NK-92 treated with Interleukin-12 subunit alpha and Interleukin-12 subunit beta, amount 100 ng/mL, for 24 hours (cell line): ENCODE data around the gene PRIM1.
"Not testable (repeated sequence)": the region's sequence is repeated elsewhere in the genome, so short reads cannot be mapped to it uniquely, and the experiment has no call there.

ENCODE experiments used
- DNase-seq: peaks from one replicate; lab custom pipeline; 2025; lab: John Stamatoyannopoulos, UW

PRIM1 gene

DNA sequence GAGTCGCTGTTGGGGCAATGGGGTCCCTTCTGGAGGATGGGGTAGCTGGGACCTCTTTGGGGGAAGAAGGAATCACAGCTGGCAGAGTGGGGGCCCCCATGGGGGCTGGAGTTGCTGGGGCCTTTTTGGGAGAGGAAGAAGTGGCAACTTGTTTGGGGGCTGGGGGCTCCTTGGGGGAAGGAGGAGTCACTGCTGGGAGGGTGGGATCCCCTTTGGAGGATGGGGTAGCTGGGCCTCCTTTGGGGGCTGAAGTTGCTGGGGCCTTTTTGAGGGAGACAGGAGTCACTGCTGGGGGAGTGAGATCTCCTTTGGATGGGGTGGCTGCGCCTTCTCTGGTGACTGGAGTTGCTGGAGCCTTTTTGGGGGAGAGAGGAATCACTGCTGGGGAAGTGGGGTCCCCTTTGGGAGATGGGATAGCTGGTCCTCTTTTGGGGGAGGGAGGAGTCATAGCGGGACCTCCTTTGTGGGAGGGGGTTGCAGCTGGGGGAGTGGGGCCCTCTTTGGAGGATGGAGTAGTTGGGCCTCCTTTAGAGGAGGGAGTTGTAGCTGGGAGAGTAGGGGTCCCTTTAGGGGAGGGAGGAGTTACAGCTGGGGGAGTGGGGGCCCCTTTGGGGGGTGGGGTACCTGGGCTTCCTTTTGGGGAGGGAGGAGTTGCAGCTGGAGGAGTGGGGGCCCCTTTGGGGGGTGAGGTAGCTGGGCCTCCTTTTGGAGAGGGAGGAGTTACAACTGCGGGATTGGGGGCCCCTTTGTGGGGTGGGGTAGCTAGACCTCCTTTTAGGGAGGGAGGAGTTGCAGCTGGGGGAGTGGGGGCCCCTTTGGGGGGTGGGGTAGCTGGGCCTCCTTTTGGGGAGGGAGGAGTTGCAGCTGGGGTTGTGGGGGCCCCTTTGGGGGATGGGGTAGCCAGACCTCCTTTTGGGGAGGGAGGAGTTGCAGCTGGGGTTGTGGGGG lies 34.9 kb downstream of the PRIM1 start:
- DNase-seq = no peak

DNA sequence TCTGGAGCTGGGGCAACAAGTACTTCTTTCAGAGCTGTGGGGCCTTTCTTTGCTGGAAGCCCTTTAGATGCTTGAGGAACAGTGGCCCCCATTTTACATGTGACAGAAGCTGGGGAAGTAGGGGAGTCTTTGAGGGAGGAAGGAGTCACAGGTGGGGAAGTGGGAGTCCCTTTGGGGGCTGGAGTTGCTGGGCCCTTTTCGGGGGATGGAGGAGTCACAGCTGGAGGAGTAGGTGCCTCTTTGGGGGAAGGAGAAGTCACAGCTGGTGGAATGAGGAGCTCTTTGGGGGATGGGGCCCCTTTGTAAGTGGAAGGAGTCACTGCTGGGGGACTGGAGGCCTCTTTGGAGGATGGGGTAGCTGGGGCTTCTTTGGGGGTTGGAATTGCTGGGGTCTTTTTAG lies 35.7 kb downstream of the PRIM1 start:
- DNase-seq = no peak

DNA sequence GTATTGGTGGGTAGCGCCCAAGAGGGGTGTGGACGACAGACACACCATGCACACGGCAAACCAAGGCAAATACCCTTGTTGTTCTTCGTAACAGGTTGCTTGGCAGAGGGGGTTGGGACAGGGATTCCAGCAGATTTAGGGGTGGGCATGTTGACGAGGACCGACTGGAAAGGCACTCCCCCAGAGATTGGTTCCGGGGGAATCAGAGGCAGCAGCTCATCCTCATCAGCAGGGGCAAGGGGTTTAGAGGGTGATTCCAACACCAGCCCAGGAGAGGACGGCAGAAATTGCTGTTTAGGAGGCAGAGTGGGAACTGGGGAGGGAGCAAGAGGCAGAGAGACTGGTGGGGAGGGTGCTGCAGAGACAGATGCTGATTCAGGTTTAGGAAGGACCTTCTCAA lies 36.3 kb downstream of the PRIM1 start:
- DNase-seq = no peak

DNA sequence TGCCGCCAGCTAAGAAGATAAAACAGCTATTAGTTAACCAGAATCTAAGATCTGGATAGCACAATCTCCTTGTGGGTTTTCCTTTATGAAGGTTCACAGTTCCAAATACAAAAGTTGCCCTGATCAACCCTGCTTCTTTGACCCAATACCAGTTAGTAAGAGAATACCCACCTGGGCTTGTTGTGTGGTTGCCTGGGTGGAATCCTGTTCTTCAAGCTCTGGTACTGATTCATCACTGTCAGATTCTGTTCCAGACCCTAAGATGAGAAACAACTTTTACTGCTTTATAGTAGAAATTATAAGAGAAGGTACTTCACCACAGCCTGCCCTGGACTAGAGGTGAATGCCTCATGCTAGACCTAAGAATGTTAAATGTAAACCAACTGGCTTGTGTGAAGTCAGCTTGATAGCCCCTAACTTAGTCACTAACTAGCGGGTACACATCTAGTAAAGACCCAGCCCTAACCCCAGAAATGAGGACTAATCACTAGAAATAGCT lies 37.6 kb downstream of the PRIM1 start:
- no peak for DNase-seq

DNA sequence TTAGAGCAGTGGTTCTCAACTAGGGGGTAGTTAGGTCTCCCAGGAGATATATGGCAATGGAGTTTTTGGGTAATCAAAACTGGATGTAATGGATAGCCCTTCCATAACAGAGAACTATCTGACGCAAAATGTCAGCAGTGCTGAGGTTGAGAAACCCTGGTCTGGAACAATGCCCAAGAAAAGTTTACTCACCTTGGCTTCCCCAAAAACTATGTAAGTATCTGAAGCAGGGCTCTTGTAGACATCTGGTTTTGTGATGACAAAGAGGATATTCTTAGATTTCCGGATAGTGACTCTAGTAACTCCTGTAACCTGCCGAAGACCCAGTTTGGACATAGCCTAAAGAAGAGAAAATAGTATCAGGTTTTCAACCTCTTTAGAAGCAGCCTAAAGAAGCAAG lies 38.8 kb downstream of the PRIM1 start:
- DNase-seq = no peak

DNA sequence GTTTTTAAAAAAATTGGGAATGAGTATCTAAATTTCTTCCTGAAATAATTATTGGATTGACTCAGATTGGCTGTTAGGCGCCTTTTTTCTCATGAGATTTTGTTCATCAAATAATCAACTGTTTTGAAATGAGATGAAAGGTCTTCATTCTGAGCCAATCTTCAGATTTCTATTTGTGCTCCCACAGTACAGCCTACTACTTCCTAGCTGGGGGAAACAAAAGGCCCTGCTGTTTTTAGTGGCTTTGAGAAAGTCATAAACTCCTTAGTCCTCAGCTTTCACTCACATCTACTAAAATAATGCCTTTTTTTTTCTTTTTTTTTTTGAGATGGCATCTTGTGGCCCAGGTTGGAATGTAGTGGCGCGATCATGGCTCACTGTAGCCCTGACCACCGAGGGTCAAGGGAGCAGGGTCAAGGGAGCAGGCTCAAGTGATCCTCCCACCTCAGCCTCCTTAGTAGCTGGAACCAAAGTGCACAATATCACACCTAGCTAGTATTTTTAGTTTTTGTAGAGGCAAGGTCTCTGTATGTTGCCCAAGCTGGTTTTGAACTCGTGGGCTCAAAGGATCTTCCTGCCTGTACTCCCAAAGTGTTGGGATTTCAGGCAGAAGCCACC lies 42.3 kb downstream of the PRIM1 start:
- DNase-seq = no peak

DNA sequence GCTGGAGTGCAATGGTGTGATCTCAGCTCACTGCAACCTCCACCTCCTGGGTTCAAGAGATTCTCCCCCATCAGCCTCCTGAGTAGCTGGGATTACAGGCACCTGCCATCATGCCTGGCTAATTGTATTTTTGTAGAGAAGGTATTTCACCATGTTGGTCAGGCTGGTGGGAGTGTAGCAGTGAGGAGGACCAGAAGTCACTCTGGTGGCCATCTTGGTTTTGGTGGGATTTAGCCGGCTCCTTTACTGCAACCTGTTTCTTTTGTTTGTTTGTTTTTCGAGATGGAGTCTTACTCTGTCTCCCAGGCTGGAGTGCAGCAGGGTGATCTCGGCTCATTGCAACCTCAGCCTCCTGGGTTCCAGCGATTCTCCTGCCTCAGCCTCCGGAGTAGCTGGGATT lies 47.6 kb downstream of the PRIM1 start:
- not testable (repeated sequence) for DNase-seq

DNA sequence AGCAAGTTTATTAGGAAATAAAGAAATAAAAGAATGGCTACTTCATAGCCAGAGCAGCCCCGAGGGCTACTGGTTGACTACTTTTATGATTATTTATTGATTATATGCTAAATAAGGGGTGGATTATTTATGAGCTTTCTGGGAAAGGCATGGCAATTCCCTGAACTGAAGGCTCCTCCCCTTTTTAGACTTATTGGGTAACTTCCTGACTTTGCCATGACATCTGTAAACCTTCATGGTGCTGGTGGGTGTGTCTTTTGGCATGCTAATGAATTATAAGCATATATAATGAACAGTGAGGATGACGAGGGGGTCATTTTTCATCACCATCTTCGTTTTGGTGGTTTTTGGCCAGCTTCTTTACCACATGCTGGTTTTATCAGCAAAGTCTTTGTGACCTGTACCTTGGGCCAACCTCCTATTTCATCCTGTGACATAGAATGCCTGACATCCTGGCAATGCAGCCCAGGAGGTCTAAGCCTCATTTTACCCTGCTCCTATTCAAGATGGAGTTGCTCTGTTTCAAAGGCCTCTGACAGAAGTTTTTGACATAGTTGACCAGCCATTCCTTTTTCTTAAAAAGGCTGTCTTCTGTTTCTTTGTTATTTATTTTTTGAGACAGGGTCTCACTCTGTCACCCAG lies 53.0 kb downstream of the PRIM1 start:
- no peak for DNase-seq

DNA sequence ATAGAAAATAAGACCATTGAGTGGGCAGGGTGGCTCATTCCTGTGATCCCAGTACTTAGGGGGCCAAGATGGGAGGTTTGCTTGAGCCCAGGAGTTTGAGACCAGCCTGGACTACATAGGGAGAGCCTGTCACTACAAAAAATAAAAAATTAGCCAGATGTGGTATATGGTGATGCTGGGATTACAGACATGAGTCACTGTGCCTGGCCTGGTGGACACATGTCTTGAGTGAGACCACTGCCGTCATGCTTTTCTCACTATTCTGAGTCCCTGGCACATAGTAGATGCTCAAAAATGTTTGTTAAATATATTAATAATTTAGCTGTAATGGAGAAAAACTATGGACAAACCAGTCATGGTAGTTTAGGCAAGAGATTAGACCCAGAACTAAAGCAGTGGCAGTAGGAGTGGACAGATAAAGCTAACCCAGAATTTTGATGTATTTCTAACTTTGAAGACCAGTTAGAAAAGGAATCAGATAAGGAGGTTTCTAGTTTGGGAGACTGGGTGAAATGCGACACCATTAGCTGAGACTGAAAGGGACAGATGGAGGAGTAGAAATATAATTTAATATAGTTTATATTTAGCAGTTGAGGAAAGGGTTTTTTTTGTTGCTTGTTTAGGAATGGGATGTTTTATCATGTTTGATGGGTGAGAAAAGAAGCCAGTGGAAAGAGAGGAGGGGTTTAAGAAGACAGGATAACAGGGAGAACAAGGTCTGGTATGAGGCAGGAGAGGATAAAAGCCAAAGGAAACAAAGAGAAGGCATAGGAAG lies 56.6 kb downstream of the PRIM1 start:
- DNase-seq = no peak

DNA sequence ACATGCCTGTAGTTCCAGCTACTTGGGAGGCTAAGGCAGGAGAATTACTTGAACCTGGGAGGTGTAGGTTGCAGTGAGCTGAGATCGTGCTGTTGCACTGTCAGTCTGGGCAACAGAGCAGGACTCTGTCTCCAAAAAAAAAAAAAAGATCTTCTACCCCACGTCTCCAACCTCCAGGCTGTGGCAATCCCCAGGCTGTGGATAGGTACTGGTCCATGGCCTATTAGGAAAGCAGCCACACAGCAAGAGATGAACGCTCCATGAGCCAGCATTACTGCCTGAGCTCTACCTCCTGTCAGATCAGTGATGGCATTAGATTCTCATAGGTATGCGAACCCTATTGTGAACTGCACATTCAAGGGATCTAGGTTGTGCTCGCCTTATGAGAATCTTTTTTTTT lies 58.0 kb downstream of the PRIM1 start:
- no peak for DNase-seq

DNA sequence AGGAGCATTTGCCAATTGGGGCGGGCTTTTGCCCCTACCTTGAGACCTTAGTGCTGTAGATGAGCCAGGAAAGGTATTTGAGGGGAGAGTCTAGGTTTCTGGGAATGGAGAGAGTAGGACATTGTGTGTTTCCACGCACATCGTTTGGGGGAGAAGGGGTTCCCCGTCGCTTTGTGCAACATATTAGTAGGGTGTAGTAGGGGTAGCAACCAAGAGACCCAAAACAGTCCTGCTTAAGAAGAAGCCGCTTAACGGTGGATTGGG lies 63.3 kb downstream of the PRIM1 start:
- no peak for DNase-seq

DNA sequence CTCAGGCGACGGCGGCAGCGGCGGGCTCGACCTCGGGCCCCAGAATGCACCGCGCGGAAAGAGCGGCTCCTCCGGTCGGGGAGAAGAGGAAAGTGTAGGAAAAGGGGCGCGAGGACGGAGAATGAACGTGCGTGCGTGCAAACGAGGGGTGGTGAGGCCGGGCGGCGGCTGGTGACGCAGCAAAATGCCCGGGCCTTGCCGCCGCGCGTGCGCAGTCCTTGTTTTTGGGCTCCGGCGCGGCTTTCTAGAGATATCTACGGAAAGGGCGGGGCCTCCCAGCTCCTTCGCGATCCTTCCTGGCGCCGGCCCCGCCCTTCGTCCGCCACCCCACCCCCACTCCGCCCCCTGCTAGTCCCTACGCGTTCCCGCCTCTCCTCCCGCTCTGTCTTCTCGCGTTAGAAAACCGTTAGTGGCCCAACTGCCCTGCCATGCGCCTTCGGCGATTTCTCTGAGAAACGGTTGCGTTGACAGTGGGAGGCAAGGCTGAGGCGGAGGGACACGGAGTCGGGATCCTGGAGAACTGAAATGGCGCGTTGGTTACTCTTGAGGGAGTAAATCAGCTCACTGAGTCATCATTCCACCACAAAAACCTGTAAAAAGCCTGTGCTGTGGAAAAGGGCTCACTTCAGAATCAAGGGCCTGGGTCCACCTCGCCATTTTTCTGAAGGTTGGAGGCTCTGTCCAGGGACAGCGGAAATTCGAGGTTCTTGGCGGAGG lies 63.8 kb downstream of the PRIM1 start, which contains the start of gene PTGES3:
Gene PTGES3, minus strand, starts transcription at position 156 of the 717 bp plus-strand sequence. CDS start 285 bp downstream, outside the sequence.
- peak; percentile 95 for DNase-seq

DNA sequence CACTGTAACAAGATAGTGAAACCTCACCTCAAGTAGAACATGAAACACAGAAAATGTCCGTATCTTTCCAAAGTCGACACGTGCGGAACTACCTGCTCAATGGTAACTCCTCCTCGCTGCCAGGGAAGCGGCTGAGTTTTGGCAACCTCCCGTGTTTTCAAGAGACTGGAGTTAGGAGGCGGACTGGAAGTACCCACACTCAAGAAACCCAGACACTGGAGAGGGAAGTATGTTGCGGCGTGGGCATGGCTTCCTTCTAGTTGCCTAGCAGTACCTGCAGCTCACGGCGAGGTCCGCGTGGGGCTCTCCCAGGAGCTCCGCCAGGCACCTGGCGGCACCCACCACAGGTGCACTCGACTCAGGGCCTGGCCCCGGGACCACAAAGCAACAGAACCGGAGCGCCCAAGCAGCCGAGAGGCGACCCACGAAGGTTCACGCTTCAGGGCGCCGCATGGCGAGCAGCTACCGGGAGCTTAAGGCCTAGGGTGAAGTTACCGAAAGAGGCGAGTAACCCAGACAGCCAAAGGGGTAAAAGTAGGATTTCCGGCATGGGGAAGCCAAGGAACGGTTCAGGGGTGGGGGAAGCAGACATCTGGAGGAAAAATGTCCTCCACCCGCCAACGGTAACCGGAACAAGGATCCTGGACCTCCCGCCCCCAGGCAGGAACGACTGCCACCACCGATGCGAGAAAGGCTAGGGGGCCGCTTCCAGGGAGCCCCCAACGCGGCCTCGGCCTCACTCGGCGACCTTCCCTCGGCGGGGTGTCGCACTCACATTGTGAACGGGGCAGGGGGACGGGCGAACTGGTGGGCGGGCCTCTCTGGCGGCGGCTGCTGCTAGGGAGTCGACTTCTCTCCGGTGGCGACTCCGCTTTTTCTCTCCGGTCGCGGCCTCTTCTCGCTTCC lies 64.6 kb downstream of the PRIM1 start:
- DNase-seq = peak; percentile 86

DNA sequence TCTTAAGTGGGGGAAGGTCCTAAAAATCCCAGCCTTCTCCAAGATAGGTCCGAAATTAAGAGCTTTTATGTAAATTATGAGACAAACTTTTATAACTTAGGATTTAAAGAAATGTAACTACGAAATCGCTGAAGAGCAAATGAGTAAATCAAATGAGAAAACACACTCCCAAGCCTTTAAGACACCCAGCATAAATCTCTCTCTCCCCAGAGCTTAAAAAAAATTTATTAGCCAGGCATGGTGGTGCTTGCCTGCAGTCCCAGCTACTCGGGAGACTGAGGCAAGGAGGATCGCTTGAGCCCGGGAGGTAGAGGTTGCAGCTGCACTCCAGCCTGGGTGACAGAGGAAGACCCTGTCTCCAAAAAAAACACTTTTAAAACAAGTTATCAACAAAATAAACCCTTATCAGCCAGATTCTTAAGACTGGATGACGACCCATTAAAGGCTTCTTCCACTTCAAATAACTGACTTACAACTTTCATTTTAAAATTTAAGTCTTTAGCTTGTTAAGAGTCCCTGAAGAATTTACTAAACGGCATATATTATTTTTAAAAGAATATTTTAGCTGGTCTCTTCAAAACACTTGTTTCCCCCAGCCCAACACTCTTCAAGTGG lies 67.3 kb downstream of the PRIM1 start:
- DNase-seq = no peak

DNA sequence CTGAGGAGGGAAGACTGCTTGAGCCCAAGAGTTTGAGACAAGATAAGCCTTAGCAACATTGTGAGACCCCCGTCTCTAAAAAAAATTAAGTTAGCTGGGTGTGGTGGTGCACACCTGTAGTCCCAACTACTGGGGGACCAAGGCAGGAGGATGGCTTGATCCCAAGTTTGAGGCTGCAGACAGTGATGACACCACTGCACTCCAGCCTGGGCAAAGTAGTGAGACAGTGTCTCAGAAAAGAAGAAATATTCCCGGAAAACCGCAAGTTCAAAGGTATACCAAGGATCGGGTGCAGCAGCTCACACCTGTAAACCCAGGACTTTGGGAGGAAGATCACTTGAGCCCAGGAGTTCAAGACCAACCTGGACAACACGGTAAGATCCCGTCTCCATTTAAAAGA lies 69.8 kb downstream of the PRIM1 start:
- no peak for DNase-seq
